DMS53 (cell line): ENCODE measurements around the gene ADH7.

Source experiments
- DNase-seq: peaks from one replicate; lab custom pipeline; 2025; lab: John Stamatoyannopoulos, UW

Gene ADH7

DNA sequence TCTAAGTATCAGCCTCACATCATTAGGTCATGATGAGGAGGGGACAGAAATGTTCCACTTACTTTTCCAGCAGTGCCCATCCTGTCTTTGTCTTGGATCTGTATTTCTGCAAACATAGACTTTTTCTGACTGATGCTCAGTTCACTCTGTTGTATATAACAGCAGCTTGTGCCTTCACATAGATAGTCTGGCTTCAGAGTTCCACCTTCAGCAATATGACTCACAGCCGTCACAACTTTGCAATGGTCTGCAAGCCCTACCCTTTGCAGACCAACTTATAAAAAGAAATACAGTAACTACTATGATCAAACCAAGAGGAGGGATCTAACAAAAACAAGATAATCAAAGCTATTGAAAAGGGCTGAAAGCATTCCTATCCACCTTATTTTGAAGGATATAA is at the start of gene ADH7:
TSS of gene ADH7 (minus strand) at position 189 of the 400 bp plus-strand sequence. CDS start at position 80, 109 bp downstream.
- DNase-seq, result no peak

DNA sequence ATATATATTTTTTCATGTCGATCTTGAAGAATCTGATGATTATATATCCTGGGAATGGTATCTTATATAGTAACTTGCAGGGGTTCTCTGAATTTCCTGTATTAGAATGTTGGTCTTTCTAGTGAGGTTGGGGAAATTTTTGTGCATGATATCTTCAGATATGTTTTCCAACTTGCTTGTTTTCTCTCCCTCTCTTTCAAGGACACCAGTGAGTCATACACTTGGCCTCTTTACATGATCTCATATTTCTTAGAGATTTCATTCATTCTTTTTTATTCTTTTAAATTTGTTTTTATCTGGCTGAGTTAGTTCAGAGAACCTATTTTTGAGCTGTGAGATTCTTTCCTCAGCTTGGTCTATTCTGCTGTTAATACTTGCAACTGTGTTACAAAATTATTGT is 48.5 kb upstream of the ADH7 start:
- DNase-seq, result peak; percentile 8

- DNase-seq, result no peak
Measured at GRCh38 chr4:99473131-99473530, 38.0 kb upstream of the ADH7 start.

DNA sequence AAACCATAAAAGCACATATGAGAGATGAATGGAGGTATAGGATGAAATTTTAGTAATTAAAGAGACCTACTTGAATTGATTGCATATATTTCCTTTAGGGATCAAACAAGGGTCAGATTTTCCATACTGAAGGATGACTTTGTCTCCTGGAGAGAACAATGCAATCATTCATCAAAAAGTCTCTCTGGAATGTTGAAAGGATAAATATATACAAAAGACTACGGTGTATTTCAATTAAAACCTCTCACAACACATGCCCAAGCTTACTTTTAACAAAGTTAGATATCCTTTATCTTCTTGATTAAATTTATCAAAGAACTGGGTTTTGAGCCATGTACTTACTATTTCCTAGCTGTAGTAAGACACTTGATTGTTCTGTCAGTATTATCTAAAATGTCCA is 36.8 kb upstream of the ADH7 start:
- DNase-seq, result no peak

- DNase-seq, result no peak
Measured at GRCh38 chr4:99471349-99471748, 36.2 kb upstream of the ADH7 start.

DNA sequence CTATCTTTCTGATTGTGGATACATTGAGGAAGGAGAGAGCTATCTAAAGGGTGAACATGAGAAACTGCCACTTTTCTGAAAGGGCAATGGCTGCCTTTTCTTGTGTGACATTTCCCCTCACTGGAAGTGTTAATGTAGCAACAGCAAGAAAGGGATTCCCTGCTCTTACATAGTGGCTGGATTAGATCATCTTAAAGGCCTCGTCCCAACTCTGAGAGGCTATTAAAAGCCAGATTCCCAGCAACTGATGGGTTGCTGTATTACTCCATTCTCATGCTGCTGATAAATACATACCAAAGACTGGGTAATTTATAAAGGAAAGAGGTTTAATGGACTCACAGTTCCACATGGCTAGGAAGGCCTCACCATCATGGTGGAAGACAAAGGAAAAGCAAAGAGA is 33.7 kb upstream of the ADH7 start:
- no peak for DNase-seq

DNA sequence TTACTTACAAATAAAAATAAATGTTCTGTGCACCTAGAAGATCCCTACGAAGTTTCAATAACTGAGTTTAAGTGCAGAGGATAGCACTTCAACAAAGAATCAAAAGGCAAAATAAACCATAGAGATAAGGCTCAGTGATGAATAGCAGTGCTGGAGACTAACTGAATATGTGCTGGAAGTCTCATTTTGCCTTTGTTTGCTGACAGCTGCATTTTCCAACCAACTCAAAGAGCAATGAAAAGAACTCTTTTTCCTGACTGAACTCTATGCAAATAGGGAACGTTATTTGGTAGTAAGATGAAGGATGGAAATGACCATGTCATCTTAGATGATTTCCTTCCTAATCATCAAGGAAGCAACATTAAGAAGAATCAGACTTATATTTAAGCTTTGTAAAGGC is 32.7 kb upstream of the ADH7 start:
- no peak for DNase-seq

DNA sequence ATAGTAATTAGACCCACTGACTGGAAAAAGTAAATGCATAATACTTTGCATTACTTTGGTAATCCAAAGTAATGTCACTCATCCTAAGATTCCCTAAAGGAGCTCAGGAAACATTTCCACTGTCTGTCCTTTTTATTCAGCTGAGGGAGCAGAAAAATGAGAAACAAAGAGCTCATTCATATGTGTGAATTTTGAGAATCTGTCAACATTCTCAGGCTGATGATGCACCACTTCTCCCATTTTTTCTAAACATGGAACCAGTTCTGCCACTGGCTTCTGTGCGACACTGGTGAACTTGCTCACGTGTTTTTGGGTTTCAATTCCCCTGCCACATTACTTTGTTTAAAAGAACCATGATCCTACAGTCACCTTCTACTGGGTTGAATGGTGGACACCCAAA is 28.4 kb upstream of the ADH7 start:
- no peak for DNase-seq

DNA sequence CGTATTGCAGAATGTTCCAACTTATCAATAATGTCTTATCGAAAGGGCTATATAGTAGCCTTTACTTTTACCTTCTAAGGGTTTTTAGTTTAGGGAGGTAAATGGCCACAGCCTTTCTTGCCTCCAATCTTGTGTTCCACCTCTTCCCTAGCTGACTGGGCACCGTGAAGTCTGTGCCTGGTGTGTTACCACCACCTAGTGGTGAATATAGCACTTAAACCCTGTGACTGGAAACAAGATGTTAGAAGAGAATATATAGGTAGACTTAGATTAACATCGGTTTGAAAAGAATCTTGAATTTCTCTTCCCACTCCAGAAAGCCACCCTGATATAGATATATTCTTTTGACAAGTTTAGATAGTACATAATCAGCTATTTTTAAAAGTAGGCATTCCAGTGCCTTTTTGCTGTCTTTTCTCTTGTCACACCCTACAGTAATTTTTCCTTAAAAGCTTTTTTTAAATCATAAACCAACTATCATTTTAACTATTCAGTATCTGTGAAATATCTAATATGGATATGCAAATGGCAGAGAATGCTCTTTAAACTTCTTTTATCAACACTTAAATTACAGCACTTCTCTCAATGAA is 27.8 kb upstream of the ADH7 start:
- DNase-seq, result peak; percentile 77

DNA sequence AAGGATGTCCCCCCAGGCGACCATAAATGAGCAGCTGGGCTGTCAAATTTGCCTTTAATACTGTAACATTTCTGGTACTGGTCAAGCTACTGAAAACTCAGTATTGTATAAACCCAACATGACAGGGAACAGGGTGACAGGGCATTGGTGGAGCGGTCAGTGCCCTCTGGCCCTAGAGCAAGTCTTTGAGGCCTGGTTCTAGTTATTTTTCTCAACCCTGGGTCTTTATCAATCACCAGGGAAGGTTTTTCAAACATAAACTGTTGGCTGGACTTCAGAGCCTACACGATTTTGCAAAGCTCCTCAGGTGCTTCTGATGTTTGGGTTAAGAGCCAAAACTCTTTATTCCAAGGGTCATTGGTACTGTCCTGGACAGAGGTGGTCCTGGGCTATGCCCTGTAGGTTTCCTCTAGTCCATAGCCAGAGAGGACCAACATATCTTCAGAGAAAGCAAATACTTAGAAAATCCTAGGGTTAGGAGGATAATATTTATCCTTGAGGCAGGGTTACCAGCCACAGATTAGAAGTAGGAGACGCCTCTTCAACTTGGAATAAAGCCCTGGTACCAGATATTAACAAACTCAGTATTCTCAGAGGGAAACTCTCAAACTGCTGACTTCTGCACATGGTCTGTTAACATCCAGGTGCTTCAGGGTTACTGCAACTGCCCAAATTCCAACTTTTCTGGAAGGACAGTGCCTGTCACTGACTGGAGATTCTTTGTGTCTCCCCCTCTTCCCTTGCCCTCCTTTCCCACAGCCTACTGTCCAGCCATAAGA is 26.7 kb upstream of the ADH7 start:
- no peak for DNase-seq

DNA sequence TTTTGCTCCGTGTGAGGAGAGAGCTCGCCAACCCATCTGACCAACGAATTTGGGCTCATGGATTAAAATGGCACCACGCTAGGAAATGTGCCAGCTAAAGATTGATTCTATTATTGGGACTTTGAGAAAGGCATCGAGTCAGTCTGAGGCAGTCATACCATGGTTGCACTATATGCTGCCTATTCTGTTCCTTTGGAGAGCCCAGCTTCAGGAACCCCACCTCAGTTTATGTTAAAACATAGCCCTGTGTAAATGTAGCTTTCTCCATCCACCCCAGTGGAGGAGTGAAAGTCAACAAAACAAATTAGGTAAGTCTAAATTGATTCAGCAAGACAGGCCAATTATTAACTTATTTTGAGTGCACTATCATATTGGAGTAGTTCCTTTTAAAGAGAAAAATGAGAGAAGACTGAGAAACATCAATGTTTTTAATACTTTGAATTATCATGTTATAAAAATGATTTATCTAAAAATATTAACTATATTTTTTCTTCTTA is 24.5 kb upstream of the ADH7 start:
- no peak for DNase-seq

GRCh38 chr4:99458911-99459447 is 23.8 kb upstream of the ADH7 start:
- no peak for DNase-seq

DNA sequence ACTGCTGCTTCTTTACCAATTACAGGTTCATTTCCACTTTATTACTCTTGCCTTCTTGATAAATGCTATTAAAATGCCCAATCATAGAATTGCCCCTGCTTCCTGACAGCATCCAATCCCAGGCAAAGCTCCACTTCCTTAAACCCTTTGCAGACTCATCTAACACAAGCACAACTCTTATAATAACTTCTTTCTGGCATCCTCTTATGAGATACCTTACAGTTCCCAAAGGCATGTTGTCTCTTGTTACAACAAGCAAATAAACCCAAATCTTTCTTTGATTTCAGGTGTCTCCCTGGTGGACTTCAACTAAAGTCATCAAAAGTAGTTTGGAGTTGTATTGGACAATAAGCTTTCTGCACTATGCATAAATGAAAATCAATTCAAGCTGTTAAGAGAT is 22.5 kb upstream of the ADH7 start:
- no peak for DNase-seq

DNA sequence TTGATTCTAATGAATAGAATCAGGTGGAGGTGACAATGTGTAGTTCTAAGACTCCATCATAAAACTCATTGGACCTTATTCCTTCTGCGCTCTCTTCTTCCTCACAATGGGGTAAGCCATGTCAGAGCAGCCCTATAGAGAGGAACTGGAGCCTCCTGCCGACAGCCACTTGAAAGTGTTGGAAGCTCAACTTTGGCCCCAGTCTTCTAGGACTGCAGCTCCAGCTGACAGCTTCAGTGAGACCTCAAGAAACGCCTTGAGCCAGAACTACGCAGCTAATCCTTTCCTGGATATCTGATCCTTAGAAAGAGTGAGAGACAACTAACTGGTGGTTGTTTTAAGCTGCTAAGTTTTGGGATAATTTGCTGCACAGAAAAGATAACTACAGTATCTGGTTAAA is 22.1 kb upstream of the ADH7 start:
- no peak for DNase-seq

GRCh38 chr4:99447513-99447912 is 12.4 kb upstream of the ADH7 start:
- peak; percentile 12 for DNase-seq

- peak; percentile 70 for DNase-seq
Measured at GRCh38 chr4:99447079-99447478, 11.9 kb upstream of the ADH7 start.

- no peak for DNase-seq
Measured at GRCh38 chr4:99438405-99438780, 3.3 kb upstream of the ADH7 start.

DNA sequence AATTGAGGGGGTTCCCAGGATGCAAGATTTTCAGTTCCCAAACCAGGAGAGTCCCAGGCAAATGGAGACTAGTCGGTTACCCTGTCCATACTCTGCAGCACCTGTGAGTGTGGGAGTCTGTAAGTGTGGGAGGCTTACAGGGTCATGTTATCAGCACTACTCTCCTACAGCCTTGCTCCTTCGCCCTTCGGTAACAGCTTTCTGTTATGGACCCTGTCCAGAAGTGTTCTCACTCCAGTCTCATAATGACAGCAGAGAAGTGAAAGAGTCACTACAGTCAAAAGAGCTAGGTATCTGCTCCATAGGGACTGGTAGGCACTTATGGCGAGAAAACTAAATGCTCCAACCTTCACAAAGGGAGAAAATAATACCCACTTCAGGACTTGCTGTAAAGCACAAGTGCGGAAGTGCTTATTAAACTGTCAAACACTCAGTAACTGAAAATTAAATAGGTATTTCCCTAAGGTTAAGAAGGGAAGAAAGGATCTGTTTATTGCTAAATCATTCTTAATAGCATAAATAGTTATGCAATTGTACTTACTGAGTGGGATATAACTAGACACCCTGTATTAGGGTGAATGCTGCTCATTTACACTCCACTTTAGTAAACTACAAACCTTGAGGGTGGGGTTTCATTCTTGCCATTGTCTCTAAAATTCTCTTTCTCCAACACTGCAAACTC is 2.7 kb upstream of the ADH7 start:
- peak; percentile 27 for DNase-seq

- no peak for DNase-seq
Measured at GRCh38 chr4:99436976-99437722, 2.0 kb upstream of the ADH7 start.

- DNase-seq, result peak; percentile 29
Measured at GRCh38 chr4:99436462-99436861, 1.3 kb upstream of the ADH7 start.

DNA sequence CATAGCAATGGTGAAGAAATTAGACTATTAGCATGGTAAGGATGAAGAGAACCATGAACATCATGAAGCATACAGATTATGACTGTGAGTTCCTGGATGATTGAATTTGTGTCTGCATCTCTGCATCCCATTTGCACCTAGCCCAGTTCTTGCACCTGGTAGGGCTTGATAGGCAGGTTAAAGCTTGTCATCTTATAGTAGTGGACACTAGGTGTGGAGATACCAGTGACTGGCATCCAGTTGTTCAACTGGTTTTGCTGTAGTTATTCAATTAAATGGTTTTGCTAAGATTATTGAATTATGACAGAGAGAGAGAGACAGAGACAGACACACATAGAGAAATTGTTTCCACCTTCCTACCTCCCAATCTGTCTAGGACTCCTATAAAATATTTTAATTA is 5.0 kb downstream of the ADH7 start:
- DNase-seq, result peak; percentile 11

- no peak for DNase-seq
Measured at GRCh38 chr4:99417125-99417524, 18.0 kb downstream of the ADH7 start.
